ENCODE measurements around the gene KCTD7.
"Not testable (repeated sequence)": the region's sequence is repeated elsewhere in the genome, so short reads cannot be mapped to it uniquely, and the experiment has no call there.

The KCTD7 gene

GRCh38 chr7:66628361-66629221, at the start of gene KCTD7:
Gene KCTD7, plus strand, starts transcription at chr7:66628881. Its CDS starts 184 bp downstream, at chr7:66629065.
- DNase-seq (ENCODE audit: low read depth, low spot score): peak; percentile 81

- DNase-seq (ENCODE audit: low read depth, low spot score): not testable (repeated sequence)
Measured at GRCh38 chr7:66580380-66580779, 48.3 kb upstream of the KCTD7 start.

DNA sequence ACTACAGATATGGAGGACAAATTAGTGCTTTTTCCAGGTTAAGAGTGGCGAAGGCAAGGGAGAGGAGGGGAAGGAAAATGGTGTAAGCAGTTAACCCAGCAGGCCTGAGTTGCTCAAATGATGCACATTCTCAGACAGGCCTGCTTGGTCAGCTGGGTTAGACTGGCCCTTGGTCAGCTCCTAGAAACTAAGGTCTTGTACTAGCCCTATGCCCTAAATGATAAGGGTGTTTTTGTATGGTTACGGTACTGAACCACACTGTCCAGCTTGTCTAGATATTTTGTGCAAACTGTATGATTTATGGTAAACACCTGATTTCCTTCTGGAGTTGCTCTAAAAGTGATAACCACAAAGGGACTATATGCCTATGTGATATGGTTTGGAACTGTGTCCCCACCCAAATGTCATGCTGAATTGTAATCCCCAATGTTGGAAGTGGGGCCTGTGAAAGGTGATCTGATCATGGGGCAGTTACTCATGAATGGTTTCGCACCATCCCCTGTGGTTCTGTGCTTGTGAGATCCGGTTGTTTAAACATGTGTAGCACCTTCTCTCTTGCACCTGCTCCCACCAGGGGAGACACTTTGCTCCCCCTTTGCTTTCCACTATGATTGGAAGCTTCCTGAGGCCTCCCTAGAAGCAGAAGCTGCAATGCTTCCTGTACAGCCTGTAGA, 45.7 kb upstream of the KCTD7 start:
- DNase-seq (ENCODE audit: low read depth, low spot score): not testable (repeated sequence)

GRCh38 chr7:66583490-66584110, 45.1 kb upstream of the KCTD7 start:
- no peak for DNase-seq (ENCODE audit: low read depth, low spot score)

DNA sequence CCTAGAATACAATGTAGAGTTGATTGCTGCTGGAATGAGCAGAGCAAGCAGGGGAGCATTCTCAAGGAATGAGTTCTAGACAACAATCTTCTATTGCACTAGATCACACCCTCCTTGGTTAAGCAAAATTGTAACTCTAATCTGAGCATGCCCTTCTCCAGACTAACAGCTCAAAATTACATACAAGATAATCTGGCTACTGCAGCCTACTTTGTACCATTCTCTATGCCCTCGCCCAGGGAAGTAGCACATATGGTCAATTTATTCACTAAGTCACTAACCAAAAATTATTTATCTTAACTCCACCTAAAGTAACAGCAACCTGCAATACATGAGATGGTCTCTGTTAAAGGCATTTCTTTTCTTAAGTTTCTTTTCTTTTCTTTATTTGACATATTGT, 42.5 kb upstream of the KCTD7 start:
- DNase-seq (ENCODE audit: low read depth, low spot score): no peak

GRCh38 chr7:66588226-66588625, 40.5 kb upstream of the KCTD7 start:
- DNase-seq (ENCODE audit: low read depth, low spot score): not testable (repeated sequence)

DNA sequence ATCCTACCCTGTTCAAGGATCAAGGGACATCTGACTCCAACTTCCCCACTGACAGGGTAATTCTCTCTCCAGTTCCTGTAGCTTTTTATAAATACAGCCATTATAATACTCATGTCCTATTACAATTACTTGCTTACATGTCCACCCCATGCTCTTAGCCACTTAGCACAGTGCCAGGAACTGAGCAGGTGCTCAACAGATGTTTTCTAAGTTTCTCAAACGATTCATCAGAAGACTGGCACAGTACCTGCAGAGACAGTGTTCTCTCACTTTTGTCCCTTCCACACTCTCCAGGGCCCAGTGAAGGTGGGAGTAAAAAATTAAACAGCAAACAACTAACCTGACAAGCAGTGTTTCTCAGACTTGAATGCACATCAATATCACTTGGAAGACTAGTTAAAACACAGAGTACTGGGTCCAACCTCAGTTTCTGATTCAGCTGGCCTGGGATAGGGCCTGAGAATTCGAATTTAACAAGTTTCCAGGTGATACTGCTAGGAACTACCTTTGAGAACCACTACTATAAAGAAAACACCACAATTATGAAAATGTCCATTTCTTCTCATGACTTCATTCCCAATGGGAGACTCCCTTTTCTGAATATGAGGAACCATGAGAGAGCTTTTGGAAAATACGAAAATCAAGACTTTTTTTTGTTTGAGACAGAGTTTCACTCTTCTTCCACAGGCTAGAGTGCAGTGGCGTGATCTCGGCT, 39.7 kb upstream of the KCTD7 start:
- DNase-seq (ENCODE audit: low read depth, low spot score): not testable (repeated sequence)

GRCh38 chr7:66590302-66591057, 38.2 kb upstream of the KCTD7 start:
- DNase-seq (ENCODE audit: low read depth, low spot score): not testable (repeated sequence)

- not testable (repeated sequence) for DNase-seq (ENCODE audit: low read depth, low spot score)
Measured at GRCh38 chr7:66591058-66591798, 37.5 kb upstream of the KCTD7 start.

GRCh38 chr7:66591799-66592596, 36.7 kb upstream of the KCTD7 start:
- DNase-seq (ENCODE audit: low read depth, low spot score): peak; percentile 82

DNA sequence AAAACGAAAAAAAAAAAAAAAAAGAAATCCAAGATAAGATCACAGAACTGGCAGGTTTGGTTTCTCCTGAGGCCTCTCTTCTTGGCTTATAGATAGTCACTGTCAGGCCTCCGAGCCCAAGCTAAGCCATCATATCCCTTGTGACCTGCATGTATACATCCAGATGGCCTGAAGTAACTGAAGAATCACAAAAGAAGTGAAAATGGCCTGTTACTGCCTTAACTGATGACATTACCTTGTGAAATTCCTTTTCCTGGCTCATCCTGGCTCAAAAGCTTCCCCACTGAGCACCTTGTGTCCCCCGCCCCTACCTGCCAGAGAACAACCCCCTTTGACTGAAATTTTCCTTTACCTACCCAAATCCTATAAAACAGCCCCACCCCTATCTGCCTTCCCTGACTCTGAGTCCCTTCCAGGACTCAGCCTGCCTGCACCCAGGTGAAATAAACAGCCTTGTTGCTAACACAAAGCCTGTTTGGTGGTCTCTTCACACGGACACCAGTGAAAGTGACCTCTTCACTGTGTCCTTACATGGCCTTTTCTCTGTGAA, 36.0 kb upstream of the KCTD7 start:
- DNase-seq (ENCODE audit: low read depth, low spot score): not testable (repeated sequence)

- not testable (repeated sequence) for DNase-seq (ENCODE audit: low read depth, low spot score)
Measured at GRCh38 chr7:66594082-66594481, 34.6 kb upstream of the KCTD7 start.

DNA sequence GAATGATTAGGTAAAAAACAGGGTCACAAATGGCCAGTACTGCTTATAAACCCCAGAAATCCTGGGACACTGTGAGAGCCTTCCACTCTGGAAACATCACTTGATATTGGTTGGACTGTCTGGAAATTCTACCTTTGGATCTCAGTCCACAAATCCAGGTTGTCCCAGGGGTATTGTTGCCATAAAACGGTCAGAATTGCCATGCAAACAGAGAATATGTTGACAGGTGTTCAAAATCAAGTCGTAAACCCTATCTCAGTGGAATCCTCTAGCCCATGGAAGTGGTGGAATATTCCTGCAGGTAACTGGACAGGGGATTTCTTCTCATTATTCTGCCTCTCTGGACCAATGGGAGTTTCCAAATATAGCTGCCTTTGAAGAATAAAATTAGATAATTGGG, 31.2 kb upstream of the KCTD7 start:
- DNase-seq (ENCODE audit: low read depth, low spot score): no peak

GRCh38 chr7:66602159-66602558, 26.5 kb upstream of the KCTD7 start:
- no peak for DNase-seq (ENCODE audit: low read depth, low spot score)

DNA sequence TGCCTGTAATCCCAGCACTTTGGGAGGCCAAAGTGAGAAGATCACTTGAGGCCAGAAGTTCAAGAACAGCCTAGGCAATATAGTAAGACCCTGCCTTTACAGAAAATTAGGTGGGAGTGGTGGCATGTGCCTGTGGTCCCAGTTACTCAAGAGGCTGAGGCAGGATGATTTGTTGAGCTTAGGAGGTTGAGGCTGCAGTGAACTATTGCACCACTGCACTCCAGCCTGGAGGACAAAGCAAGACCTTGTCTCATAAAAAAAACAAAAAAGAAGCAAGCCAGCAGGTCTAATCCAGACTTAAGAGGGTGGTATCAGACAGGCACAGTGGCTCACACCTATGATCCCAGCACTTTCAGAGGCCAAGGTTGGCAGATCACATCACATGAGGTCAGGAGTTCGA, 24.5 kb upstream of the KCTD7 start:
- no peak for DNase-seq (ENCODE audit: low read depth, low spot score)

- not testable (repeated sequence) for DNase-seq (ENCODE audit: low read depth, low spot score)
Measured at GRCh38 chr7:66606540-66607291, 22.0 kb upstream of the KCTD7 start.

DNA sequence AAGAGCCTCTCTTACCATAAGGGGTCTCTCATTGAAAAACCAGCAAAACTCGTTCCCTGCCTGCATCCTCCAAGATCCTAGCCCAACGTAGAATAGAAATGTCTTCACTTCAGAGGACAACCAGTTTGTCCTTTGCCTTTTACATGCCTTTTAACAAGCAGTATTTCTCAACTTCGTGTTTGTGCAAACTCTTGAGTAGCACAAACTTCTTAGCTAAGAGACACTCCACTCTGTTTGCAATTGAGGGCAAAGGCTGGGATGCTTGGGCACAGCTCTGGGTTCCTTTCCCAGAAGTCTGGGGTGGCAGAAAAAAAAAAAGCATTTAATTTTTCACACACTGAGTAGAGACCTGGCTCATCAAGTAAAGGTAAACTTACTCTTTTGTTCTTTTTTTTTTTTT, 19.5 kb upstream of the KCTD7 start:
- DNase-seq (ENCODE audit: low read depth, low spot score): no peak

- not testable (repeated sequence) for DNase-seq (ENCODE audit: low read depth, low spot score)
Measured at GRCh38 chr7:66614596-66614995, 14.1 kb upstream of the KCTD7 start.
